Inflammatory macrophage treated with lipopolysaccharide for 1 hour (primary cell): Measurements from ENCODE around the gene DUSP2.

Source experiments
- DNase-seq, 2 donors: peaks; one replicate each; pipeline ENCODE4 v3.0.0-alpha.2; 2020 to 2022

The DUSP2 gene

DNA sequence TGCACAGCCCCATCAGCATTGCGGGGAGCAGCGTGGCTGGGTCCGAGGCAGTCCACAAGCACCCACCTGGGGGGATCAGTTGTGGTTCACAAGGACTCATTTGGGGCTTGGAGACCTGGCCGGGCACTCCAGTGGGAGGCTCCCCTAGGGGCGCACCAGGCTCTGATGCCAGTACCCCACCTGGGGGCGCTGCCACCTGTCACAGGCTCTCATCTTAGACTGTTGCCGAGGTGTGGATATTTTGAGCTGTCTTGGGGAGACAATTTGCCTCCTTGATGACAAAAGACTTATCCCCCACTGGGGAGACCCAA lies 31.9 kb downstream of the DUSP2 start:
- DNase-seq: no peak

DNA sequence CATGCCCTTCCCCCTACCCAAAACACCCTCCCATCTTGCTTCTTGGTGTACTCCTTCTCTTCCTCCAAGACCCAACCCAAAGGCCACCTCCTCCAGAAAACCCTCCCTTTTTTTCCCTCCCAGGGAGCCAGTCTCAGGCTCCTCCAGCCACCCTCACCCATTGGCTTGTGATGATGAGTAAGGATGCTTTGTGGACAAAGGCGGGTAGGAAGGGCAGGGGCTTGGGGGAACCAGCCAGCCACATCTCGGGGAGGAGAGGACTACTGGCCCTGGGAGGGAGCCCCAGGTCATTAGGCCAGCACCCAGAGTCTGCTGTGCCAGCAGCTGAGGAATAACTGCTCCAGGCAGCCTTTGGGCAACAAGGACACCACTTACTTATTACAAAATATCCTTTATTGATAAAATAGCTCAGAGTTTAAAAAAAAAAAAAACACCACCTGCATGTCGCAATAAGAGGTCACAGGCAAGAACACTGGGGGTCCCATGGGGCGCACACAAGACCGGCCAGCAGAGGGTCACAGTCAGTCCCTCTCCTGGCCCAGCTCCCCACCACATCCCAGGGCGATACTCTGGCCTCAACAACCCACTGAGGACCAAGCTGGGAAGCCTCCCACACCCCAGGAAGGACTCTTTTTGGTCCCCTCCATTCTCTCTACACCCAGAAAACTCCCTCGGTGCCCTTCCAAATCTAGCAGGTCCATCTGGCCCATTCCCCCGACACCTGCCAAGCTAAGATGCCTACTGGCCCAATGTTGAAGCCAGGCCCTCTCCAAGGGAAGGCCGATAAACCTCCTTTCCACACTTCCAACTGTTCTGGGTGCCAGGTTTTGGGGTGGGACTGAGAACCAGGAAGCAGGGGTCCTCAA lies 32.5 kb downstream of the DUSP2 start:
- DNase-seq: no peak

DNA sequence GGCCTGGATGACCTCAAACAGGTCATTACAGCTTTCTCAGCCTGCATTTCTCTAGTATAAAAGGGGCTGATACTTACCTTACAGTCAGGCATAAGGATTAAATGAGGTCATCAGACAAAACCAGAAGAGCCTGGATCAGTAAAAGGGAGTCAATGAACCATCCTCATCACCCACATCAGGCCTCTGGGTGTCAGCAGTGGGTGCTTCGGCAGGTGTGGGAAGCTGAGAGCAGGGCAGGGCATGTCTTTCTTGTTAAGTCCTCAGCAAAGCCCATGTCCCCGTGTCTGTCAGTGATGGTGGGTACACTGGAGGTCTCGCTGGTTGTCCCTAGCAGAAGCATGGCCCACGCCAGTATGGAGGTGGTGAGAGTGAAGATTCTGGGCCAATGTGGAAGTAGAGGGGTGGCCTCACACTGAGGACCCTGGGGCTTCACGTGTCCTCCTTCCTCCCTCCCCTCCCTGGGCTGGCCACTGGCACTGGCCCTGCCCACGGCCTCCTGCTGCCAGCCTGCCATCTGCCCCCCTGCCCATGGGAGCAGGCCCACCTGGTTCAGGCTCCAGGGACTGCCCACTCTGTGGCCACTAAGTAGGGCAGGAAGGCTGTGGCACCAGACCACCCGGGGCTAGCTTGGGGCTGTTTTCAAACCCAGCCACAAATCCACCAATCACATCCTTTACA lies 33.3 kb downstream of the DUSP2 start:
- DNase-seq: no peak

DNA sequence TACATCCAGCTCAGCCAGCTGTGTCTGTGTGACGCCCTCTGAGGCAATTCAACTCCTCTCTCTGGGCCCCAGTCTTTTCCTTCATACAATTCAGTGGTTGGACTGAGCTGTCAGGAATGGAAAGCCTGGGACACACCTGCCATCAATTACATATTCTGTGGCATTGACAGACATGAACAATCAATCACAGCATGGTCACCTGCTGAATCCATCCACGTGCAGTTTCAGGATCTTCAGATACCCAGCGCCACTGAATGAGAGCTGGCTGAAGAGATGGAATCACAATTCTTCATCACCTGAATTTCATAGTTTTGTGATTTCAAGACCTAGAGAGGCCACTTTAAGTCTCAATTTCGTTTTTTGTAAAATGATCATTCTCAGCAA lies 34.0 kb downstream of the DUSP2 start:
- DNase-seq: no peak

DNA sequence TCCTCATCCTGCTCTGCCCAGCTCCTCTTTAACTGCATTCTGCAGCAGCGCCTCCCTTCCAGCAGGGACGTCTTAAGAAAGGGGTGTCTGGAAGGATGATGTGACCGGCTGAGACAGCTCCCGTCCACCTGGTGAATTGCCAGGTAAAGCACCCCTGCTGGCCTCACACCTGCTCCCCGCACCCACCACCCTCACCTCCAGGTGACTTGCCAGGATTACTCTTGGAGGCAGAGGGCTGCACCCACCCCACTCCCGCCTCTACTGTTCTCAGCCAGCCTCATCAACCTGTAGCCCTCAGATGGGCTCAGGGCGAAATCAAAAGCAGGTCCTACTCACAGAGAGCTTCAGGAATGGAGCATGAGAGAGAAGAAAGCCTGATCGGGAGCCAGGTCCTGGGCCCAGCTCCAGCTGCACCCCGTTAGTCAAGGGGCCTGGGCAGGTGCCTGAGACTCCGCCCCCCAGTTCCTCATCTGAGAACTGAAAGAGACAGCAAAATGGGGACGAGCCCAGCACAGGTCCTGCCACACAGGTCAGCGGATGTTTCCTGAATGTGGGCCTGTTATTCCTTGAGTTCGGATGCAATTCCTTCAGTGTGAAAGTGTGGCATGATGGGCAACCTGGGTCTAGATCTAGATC lies 34.5 kb downstream of the DUSP2 start:
- no peak for DNase-seq

DNA sequence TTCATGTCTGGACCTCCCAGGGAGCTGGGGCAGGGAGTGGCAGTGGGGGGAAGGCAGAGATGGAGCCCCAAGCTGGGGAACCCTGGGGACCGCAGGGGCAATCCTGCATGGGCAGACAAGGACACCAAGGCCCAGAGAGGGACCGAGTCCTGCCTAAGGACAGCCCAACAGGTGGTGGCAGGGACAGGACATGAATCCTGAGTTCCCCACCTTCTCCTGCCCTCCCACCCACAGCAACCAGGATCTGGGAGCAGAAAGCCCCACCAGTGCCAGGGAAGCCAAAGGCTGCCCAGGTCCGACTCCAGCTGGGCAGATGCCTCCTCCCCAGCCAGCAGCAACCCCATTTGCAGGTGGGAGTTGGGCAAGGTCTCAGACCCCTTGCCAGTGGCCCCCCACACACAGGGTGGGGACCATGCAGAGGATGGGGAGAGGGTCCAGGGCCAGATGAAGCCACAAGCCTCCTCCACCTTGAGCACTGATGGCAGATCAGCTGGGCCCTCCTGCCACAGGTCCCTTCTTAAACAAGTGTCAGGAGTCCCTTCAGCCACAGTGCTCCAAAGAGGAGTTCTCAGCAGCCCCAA lies 35.2 kb downstream of the DUSP2 start:
- DNase-seq: no peak

DNA sequence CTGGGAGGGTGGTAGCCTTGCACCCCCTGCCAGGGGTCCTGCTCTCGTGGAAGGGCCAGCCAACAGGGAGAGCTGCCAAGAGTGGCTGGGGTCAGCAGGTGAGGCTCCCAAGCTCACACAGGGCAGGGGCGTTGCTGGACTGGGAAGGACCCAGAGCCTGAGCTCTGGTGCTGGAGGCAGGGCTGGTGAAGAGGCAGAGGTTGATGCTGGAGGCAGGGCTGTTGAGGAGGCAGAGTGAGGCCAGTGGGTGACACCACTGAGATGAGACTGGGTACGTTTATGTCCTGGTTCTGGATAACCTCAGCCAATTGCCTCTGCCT lies 35.9 kb downstream of the DUSP2 start:
- no peak for DNase-seq

DNA sequence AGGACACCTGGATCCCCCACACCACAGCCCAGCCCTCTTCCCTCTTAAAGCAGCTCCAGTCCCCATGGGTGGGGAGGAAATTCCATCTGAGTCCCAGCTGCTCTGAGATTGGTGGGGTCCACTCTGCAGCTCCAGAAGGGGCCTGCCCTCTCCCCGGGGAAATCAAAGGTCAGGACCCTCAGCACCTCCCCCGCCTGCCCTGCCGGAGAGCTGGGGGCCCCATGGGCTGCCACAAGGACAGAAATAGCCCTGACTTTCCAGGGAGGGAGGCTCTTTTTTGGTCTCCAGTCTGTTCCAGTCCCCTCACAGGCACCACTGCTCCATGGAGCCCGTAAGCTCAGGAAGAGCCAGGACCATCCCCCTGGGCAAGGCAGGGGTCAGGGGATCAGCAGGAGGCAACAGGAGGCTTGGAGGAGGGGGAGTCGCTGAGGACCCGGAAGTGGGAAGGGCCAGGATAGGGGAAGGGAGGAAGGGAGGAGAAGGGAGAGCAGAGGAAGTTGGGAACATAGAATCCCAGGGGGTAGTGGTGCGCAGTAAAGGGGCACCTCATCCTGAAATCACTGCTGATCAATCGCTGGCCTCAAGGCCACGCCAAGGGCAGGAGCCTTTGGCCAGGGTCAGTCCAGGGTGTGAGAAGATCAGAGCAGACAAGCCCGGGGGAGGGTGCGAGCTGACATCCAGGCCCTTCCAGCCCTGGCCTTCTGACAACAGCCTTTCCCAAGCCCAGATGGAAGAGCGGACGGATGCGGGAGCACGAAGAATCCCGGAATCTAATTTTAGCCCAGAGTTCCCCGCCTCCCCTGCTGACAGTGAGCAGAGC lies 36.5 kb downstream of the DUSP2 start:
- no peak for DNase-seq

DNA sequence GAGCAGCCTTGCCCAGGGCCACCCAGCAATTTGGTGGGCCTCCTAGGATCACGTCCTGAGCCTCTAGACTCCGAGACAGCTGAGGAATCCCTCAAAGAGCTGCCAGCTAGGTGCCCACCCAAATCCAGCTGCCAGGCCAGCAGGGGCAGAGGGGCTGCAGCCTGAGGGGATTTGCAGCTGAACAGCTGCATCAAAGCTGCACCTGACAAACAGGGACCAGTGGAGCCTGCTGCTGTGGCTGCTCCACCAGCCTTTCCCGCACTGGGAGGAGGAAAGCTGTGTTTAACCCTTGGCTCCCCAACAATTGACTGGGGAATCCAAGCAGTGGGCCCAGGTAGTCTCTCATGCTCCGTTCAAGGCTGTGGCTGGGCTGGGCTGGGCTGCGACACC lies 37.1 kb downstream of the DUSP2 start:
- no peak for DNase-seq

DNA sequence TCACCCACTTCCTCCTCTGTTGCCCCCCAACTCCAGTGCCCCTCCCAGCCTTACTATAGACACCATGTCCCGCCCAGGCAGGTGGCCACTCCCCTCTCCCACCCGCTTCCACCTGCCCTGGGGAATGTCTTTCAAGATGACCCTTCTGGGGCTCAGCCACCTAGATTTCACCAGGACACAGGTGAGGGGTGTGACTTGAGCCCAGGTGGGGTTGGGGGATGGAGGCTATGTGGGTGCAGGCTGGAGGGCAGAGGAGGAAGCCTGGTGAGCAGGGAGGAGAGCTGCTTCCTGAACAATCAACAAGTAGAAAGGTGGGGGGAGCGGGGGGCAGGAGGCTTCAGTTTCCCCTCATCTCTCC lies 37.6 kb downstream of the DUSP2 start:
- DNase-seq: no peak

DNA sequence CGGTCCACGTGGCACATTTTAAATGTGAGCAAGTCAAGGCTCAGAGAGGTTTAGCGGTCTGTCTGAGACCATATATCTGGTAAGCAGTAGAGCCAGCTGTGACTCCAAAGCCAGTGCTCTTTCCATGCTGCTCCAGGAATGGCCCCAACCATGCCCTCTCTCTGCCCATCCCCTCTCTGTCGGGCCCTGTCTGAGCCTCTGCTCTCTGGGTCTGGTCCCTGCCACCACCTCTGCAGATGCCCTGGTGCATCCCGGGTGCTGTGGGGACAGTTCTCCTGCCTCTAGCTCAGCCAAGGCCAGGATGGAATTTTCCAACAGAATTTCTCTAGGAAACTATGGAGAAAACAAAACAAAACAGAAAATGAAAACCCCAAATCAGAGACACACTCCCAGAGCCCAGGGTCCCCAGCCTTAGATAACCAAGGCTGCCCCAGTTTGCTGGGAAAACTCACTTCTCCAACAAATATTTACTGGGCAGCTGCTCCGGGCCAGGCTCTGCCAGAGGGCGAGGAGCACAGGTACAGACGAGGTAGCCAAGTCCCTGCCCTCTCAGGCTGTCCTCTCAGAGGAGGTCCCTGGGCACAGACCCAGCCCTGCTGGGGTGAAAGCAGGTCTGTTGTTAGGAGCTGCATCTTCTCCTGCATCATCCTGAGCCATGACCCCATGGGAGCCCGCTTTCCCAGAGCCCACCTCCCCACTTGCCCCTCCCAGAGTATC lies 38.1 kb downstream of the DUSP2 start:
- no peak for DNase-seq

DNA sequence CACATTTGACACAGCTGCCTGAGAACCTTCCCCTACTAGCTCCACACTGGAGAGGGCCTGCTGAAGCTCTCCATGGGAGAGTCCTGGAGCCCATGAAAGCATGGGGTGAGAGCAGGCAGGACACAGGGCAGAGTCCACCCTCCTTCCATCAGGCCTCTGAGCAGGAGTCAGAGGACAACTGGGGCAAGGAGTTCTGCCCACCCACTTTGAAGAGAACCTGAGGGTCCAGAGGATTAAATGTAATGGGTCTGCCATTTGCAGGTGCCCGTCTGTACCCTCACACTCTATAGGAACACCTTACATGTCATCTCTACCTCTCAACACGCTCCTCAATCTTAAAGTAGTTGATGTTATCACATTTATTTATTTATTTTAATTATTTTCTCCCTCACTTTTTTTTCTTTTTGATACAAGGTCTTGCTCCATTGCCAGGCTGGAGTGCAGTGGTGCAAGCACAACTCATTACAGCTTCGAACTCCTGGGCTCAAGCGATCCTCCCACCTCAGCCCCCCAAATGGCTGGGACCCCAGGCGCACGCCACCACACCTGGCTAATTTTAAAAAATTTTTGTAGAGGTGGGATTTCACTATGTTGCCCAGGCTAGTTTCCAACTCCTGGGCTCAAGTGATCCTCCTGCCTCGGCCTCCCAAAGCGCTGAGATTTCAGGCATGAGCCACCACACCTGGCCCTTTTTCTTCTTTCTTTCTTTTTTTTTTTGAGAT lies 39.1 kb downstream of the DUSP2 start:
- no peak for DNase-seq

DNA sequence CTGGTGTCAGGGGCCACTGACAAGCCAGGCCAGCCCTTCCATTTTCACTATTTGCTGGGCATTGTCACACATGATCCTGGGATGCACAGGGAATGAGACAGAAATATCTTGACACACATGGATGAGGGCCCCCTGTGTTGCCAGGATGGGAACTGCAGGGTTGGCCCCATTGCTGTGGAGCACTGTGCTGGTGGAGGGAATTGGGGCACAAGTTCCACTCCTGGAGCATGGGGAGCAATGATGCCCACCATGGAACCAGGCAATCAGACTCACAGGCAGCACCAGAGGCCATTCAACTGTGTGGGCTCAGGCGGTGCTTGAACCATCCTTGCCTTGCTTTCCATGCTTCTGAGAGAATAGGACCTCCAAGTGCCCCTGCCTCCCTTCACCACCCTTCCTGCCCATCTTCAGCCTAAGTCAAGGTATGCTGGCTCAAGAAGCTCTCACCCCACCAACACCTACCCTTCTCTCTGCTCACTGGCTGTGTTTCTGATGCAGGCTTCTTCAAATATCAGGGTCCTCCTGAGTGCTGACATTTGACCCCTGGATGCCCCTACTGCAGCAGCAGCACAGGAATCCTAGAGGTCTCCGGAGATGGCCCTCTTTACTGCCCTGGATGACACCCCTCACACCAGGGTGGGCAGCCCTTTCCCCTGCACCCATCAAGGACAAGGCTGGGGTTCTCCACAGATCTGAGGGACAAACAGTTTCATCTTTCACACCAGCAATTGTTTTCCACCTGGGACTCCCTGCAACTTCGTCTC lies 39.9 kb downstream of the DUSP2 start:
- no peak for DNase-seq

DNA sequence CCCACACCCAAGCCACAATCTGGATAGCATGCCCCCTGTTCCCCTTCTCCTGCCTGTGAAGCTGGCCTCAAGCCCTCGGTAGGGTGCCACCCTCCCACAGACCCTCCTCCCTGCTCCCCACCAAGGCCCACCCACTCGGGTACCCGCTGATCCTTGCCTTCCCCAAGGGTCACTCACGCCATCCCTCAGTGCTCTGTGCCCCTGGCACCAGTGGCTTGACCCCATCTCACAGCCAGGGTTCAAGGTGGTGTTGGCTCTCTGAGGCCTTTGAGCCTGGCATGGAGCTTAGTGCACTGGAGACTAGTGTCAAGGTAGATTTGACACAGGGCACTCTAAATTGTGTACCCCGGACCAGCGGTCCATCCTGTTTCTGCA lies 40.8 kb downstream of the DUSP2 start:
- no peak for DNase-seq

DNA sequence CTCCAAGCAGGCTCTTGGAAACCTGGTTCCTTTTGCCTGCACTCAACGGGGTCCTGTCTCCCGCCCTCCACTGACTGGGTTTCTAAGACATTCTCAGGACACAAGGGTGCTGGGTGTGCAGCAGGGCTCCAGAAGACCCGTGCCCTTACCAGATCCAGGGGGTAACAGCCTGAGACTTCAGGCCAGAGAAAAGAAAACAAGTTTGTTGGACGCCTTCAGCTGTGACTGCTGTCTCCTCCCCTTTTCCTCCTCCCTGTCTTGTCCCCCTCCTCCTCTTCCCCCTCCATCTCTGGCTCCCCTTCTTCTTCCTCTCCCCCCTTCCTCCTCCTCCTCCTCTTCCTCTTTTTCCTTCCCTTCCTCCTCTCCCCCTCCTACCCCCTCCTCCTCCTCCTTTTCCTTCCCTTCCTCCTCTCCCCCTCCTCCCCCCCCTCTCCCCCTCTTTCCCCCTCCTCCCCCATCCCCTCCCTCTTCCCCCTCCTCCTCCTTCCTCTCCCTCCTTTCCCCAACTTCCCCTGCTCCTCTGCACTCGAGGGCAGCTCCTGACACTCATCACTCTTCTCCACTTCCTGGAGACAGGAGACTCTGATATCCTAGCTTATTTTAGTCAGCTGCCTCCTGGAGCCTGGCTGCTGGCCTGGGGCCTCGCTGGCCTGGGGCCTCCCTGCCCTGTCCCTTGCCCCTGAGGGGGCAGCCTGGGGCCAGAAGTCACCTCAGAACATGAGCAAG lies 41.3 kb downstream of the DUSP2 start:
- DNase-seq: no peak

DNA sequence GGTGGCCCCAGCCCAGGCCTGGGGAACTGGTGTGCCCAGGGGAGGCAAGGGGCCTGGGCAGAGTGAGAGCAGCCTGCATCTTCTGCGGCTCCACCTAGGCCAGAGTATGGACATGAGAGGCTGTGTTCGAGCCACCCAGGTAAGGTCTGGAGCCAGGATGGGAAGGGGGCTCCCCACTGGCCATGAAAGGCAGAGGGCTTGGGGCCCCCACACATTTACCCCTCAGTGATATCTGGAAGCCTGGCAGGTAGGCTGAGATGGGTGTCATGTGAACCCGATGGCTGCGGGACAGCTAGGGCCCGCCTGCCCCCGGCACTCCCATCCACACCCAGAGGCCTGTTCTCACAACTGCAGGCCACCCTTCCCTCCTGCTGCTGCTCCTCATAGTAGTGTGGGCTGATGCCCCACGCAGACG lies 42.0 kb downstream of the DUSP2 start:
- DNase-seq: no peak

DNA sequence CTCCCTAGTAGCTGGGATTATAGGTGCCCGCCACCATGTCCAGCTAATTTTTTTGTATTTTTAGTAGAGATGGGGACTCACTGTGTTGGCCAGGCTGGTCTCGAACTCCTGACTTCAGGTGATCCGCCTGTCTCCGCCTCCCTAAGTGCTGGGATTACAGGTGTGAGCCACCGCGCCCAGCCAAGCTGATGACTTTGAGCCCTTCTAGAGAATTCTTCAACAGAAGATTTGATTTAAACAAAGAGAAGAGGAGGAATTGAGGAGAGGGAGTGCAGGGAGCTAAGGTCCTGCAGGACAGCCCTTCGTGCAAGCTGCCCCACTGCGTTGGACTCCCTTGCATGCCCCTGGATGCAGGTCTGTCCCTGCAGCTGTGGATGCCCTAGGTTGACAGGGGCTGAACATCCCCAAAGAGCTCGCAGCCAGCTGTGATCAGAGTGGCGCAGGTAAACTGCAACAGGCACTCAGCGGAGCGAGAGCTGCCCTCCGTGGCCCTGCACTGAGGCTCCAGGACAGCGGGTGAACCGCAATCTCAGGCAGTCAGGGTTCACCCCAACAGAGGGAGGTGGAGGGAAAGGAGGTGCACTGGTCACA lies 42.5 kb downstream of the DUSP2 start:
- DNase-seq: no peak

DNA sequence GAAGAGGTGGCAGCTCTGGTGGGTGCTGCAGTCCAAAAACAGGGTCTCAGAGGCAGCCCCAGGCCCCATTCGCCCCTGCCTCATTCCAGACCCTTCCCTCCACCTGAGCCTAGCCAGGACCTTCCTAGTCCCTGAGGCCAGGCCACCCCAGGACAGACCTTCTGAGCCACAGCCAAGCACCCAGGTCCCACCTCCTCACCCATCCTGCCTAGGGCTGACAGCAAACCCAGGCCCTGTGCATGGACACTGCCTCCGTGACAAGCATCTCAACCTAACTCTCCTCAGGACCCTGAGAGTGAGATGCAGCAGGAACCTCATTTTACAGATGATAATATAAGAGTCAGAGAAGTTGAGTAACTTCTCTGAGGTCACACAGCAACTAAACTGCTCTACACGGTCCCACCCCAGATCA lies 44.3 kb downstream of the DUSP2 start:
- DNase-seq: no peak

DNA sequence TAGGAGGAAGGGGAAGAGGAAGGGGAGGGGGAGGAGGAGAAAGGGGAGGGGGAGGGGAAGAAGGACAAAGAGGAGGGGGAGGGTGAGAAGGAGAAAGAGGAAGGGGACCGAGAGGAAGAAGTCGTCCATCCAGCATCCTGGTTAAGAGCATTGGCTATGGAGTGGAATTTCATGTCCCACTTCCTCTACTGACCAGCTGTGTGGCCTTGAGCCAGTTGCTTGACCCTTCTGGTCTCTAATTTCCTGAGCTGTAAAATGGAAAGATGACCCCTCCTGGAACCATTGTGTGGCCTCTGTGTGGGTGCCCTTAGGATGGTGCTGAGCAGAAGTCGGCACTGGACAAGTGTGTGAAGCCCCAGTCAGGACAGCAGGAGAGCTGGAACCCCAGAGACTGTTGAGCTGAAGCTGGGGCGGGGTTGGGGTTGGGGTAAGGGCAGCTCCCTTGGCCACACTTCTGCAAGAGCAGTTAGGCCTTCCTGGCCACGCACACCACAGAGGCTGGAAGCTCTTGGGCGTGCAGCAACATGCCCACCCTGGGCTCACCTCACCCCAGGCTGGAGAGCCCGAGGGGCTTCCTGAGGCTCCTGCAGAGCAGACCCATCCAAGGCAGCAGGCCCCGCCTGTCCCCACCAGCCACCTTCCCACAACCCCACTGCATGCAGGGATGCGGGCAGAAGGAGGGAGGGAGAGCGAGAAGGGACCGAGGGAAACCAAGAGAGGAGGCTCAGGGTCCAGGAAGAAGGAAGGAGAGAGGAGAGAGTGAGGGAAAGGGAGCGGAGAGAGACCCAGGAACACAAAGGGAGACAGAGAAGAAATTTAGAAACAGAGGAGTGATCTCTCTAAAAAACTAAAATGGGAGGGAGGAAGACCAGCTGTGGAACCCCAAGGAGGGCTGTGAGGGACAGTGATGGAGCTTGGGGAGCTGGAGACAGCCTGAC lies 45.1 kb downstream of the DUSP2 start:
- DNase-seq: no peak
